H9 (cell line): ENCODE measurements around the gene RARS2. TPM values are rescaled to one million over a fixed set of nuclear protein-coding genes. Genes with fewer than 3 reads are reported as not detected.

Experiments used
- DNase-seq: peaks from one replicate; pipeline ENCODE4 v3.0.0-alpha.2; 2017
- H2AFZ ChIP-seq: one replicate; pipeline ENCODE4 v1.6.1; 2013; ENCODE audit warnings: mild to moderate bottlenecking, low read length, control low read depth, moderate library complexity
- H2AK5ac ChIP-seq: 2 replicates; pipeline ENCODE4 v1.6.1; 2013; ENCODE audit warnings: low read length, control low read depth, mixed read lengths; ENCODE audit not compliant: insufficient read length
- H2BK120ac ChIP-seq: one replicate; pipeline ENCODE4 v1.6.1; 2013; ENCODE audit warnings: low read depth, mild to moderate bottlenecking, low read length, control low read depth, inconsistent platforms; ENCODE audit not compliant: poor library complexity, severe bottlenecking
- H2BK12ac ChIP-seq: 2 replicates; pipeline ENCODE4 v1.6.1; 2013; ENCODE audit warnings: low read length, control low read depth, mixed read lengths, low read depth; ENCODE audit not compliant: insufficient read length
- H2BK15ac ChIP-seq: 2 replicates; pipeline ENCODE4 v1.6.1; 2013; ENCODE audit warnings: low read depth, low read length, control low read depth
- H2BK20ac ChIP-seq: one replicate; pipeline ENCODE4 v1.6.1; 2013; ENCODE audit warnings: low read depth, mild to moderate bottlenecking, low read length, control low read depth, inconsistent platforms; ENCODE audit not compliant: poor library complexity, severe bottlenecking
- H2BK5ac ChIP-seq: 2 replicates; pipeline ENCODE4 v1.6.1; 2013; ENCODE audit warnings: low read length, control low read depth, mixed read lengths; ENCODE audit not compliant: insufficient read length
- H3K14ac ChIP-seq: 2 replicates; pipeline ENCODE4 v1.6.1; 2013; ENCODE audit warnings: low read length, control low read depth; ENCODE audit not compliant: insufficient read depth
- H3K18ac ChIP-seq: 2 replicates; pipeline ENCODE4 v1.6.1; 2013; ENCODE audit warnings: low read depth, mild to moderate bottlenecking, mixed read lengths, low read length, control low read depth; ENCODE audit not compliant: insufficient read length
- H3K23ac ChIP-seq: 2 replicates; pipeline ENCODE4 v1.6.1; 2013; ENCODE audit warnings: low read length, control low read depth, mixed read lengths, low read depth; ENCODE audit not compliant: insufficient read length
- H3K23me2 ChIP-seq: 2 replicates; pipeline ENCODE4 v1.6.1; 2013; ENCODE audit warnings: low read depth, mild to moderate bottlenecking, mixed read lengths, low read length, control low read depth; ENCODE audit not compliant: insufficient read length, poor library complexity, severe bottlenecking
- H3K27ac ChIP-seq: 2 replicates; pipeline ENCODE4 v1.5.1; 2013; ENCODE audit warnings: low read length, control low read depth, mixed read lengths, low read depth; ENCODE audit not compliant: insufficient read length
- H3K27me3 ChIP-seq: 2 replicates; pipeline ENCODE4 v1.6.1; 2013; ENCODE audit warnings: low read length, control low read depth, inconsistent platforms; ENCODE audit not compliant: insufficient read depth
- H3K4ac ChIP-seq: 2 replicates; pipeline ENCODE4 v1.6.1; 2013; ENCODE audit warnings: low read depth, mild to moderate bottlenecking, control low read depth, inconsistent platforms, low read length, moderate library complexity
- H3K4me1 ChIP-seq: 2 replicates; pipeline ENCODE4 v1.6.1; 2013; ENCODE audit warnings: low read length, control low read depth, inconsistent platforms; ENCODE audit not compliant: insufficient read depth
- H3K4me2 ChIP-seq: 2 replicates; pipeline ENCODE4 v1.6.1; 2013; ENCODE audit warnings: low read length, control low read depth, mixed read lengths; ENCODE audit not compliant: insufficient read length, insufficient read depth
- H3K56ac ChIP-seq: 2 replicates; pipeline ENCODE4 v1.6.1; 2013; ENCODE audit warnings: low read depth, mild to moderate bottlenecking, mixed read lengths, low read length, control low read depth; ENCODE audit not compliant: insufficient read length
- H3K79me1 ChIP-seq: 2 replicates; pipeline ENCODE4 v1.6.1; 2013; ENCODE audit warnings: low read depth, mild to moderate bottlenecking, moderate library complexity, low read length, control low read depth, inconsistent platforms; ENCODE audit not compliant: insufficient read depth, poor library complexity, severe bottlenecking
- H3K79me2 ChIP-seq: 2 replicates; pipeline ENCODE4 v1.6.1; 2013; ENCODE audit warnings: low read length, control low read depth, inconsistent platforms; ENCODE audit not compliant: insufficient read depth
- H3K9ac ChIP-seq: 2 replicates; pipeline ENCODE4 v1.6.1; 2013; ENCODE audit warnings: low read length, control low read depth, mixed read lengths; ENCODE audit not compliant: insufficient read length; ENCODE audit errors: extremely low read depth
- H3K9me3 ChIP-seq: one replicate; pipeline ENCODE4 v1.6.1; 2013; ENCODE audit warnings: low read depth, low read length, inconsistent platforms; ENCODE audit not compliant: control insufficient read depth
- H3T11ph ChIP-seq: one replicate; pipeline ENCODE4 v1.6.1; 2013; ENCODE audit warnings: mild to moderate bottlenecking, low read length, control low read depth, inconsistent platforms
- H4K20me1 ChIP-seq: one replicate; pipeline ENCODE4 v1.6.1; 2013; ENCODE audit not compliant: control insufficient read depth, insufficient read length, insufficient read depth
- H4K5ac ChIP-seq: 2 replicates; pipeline ENCODE4 v1.6.1; 2013; ENCODE audit warnings: low read depth, mild to moderate bottlenecking, mixed read lengths, low read length, control low read depth; ENCODE audit not compliant: insufficient read length
- H4K8ac ChIP-seq: replicated peaks from 2 replicates; pipeline ENCODE4 v1.6.1; 2013; ENCODE audit warnings: low read length, control low read depth, mixed read lengths, low read depth; ENCODE audit not compliant: insufficient read length
- H4K91ac ChIP-seq: 2 replicates; pipeline ENCODE4 v1.6.1; 2013; ENCODE audit warnings: low read depth, mild to moderate bottlenecking, moderate library complexity, mixed read lengths, low read length, control low read depth; ENCODE audit not compliant: insufficient read length
- H3K27ac Mint-ChIP-seq, 3 experiments: 2 replicates in 2 of 3; 3 replicates in 1 of 3; pipeline ENCODE4 v1.8.0; 2020 to 2021; ENCODE audit warnings: mixed read lengths in 3 of 3, mild to moderate bottlenecking in 1 of 3, moderate library complexity in 1 of 3
- H3K27me3 Mint-ChIP-seq: 2 replicates; pipeline ENCODE4 v1.8.0; 2021; ENCODE audit warnings: low read depth, mild to moderate bottlenecking, moderate library complexity, mixed read lengths
- H3K36me3 Mint-ChIP-seq, 3 experiments: 2 replicates in 2 of 3; 3 replicates in 1 of 3; pipeline ENCODE4 v1.8.0; 2020 to 2021; ENCODE audit warnings: low read depth in 3 of 3, mixed read lengths in 3 of 3; ENCODE audit not compliant: insufficient read depth in 1 of 3
- H3K4me1 Mint-ChIP-seq, 2 experiments: 2 replicates each; pipeline ENCODE4 v1.8.0; 2020; ENCODE audit warnings: mixed read lengths in 2 of 2
- H3K4me3 Mint-ChIP-seq, 2 experiments: 2 replicates in 1 of 2; 3 replicates in 1 of 2; pipeline ENCODE4 v1.8.0; 2020 to 2021; ENCODE audit warnings: mild to moderate bottlenecking in 2 of 2, mixed read lengths in 2 of 2, moderate library complexity in 1 of 2
- H3K9me3 Mint-ChIP-seq, 2 experiments: 2 replicates in 1 of 2; 3 replicates in 1 of 2; pipeline ENCODE4 v1.8.0; 2020; ENCODE audit warnings: mild to moderate bottlenecking in 2 of 2, mixed read lengths in 2 of 2, moderate library complexity in 1 of 2
- WGBS: extraction: QIAGEN DNeasy Blood & Tissue Kit; methylation state at CpG from one replicate; pipeline ENCODE4 v1.1.7; 2013; ENCODE audit warnings: missing lambda C conversion rate, low lambda C conversion rate, mixed read lengths; ENCODE audit not compliant: insufficient read length; ENCODE audit errors: extremely low coverage; 5-methylcytosine and 5-hydroxymethylcytosine counted together
- total RNA-seq: library from RNA; stranded (reverse); gene quantifications from 2 replicates; pipeline ENCODE4 v1.2.1, GENCODE V29; 2021
- TF ChIP-seq, protein P1 (sequence below): fragments of 200-600 bp; sonication (generic); conservative IDR thresholded peaks from 3 replicates; pipeline ENCODE4 v1.8.0; 2021; ENCODE audit warnings: antibody characterized with exemption, mild to moderate bottlenecking

The RARS2 gene
- total RNA-seq, 1 experiment from 2014 or later = 45.1 TPM

DNA sequence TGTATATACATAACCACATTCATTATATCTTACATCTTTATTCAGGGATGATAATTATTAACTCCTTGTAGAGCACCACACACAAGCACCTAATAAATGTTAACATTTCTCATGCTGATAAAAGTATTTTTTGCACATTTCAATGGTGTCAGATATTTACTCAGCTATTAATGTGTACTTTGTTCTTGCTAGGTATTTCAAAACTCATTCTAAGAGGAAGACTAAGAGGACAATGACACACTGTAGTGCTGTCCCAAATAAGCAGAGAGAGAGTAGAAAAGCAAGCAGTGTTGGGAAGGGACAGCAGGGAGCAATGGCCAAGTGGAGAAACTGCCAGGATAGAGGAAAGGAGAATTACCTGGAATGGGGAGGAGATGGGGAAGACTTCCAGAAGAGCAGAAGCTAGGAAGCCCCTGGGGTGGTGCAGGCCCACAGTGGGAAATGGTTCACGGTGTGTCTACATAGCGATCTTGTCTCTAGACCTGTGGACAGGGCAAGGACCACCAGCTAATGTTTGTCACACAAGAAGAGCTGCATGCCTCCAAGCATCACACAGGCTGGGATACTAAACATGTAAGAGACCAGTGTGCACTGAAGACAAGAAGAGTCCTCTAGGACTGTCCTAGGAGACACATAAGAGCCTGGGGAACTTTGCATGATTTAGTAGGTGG, 55.3 kb downstream of the RARS2 start:
- Histone ChIP-seq H4K5ac (no peak overlapping the region), H4K8ac (no peak overlapping the region), H2BK20ac (no peak overlapping the region), H2BK5ac (no peak overlapping the region), H3K79me1 (no peaks in the 10 kb centered on the region), H3K4me1 (no peaks in the 10 kb centered on the region), H4K20me1 (no peaks in the 10 kb centered on the region), H3K9ac (no peak overlapping the region), H3K9me3 (no peaks in the 10 kb centered on the region), H3T11ph (no peak overlapping the region), H2AFZ (no peak overlapping the region), H3K18ac (no peak overlapping the region), H3K79me2 (no peaks in the 10 kb centered on the region), H3K56ac (no peak overlapping the region), H3K23ac (no peak overlapping the region), H4K91ac (no peak overlapping the region), H3K4ac (no peak overlapping the region), H3K4me2 (no peak overlapping the region), H3K23me2 (no peaks in the 10 kb centered on the region), H2BK12ac (no peak overlapping the region), H3K27me3 (no peaks in the 10 kb centered on the region), H2AK5ac (no peak overlapping the region), H2BK120ac (no peak overlapping the region), H3K27ac (no peak overlapping the region), H2BK15ac (no peak overlapping the region), H3K14ac (no peak overlapping the region)
- H3K4me3 Mint-ChIP-seq = no peak overlapping the region
- no peaks in the 10 kb centered on the region for H3K4me1 Mint-ChIP-seq
- DNase-seq = no peak
- peaks cover 10 to 33% (median 24%) of the 10 kb centered on the region in 3 experiments for H3K36me3 Mint-ChIP-seq
- no CpG with 5 or more reads among the region's 2 CpGs for WGBS
- H3K27me3 Mint-ChIP-seq = no peaks in the 10 kb centered on the region
- TF ChIP-seq, protein P1, sequence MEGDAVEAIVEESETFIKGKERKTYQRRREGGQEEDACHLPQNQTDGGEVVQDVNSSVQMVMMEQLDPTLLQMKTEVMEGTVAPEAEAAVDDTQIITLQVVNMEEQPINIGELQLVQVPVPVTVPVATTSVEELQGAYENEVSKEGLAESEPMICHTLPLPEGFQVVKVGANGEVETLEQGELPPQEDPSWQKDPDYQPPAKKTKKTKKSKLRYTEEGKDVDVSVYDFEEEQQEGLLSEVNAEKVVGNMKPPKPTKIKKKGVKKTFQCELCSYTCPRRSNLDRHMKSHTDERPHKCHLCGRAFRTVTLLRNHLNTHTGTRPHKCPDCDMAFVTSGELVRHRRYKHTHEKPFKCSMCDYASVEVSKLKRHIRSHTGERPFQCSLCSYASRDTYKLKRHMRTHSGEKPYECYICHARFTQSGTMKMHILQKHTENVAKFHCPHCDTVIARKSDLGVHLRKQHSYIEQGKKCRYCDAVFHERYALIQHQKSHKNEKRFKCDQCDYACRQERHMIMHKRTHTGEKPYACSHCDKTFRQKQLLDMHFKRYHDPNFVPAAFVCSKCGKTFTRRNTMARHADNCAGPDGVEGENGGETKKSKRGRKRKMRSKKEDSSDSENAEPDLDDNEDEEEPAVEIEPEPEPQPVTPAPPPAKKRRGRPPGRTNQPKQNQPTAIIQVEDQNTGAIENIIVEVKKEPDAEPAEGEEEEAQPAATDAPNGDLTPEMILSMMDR = no peak
- 0 out of 7 replicates have a peak overlapping the region, but pooled peaks of 1 of the 3 experiments have one; percentile 26 for H3K27ac Mint-ChIP-seq
- H3K9me3 Mint-ChIP-seq = peaks cover 2 to 4% of the 10 kb centered on the region in 2 experiments; a peak in 2 of 5 replicates
